WTC11 (cell line): ENCODE measurements around the gene MCF2L2. TPM values are rescaled to one million over a fixed set of nuclear protein-coding genes. Genes with fewer than 3 reads are reported as not detected.

ENCODE experiments used
- ATF1 ChIP-seq: sonication (generic); formaldehyde crosslinking; IDR thresholded peaks from 2 replicates; pipeline ENCODE4 v1.8.1; 2023; ENCODE audit warnings: mild to moderate bottlenecking, moderate library complexity, missing genetic modification reagents
- CREM ChIP-seq: sonication (generic); formaldehyde crosslinking; IDR thresholded peaks from 2 replicates; pipeline ENCODE4 v1.8.1; 2022; ENCODE audit warnings: mild to moderate bottlenecking, missing genetic modification reagents, moderate library complexity
- NFE2L1 ChIP-seq: sonication (generic); formaldehyde crosslinking; IDR thresholded peaks from 2 replicates; pipeline ENCODE4 v1.8.1; 2023; ENCODE audit warnings: missing genetic modification reagents
- NR2C2 ChIP-seq: sonication (generic); formaldehyde crosslinking; IDR thresholded peaks from 2 replicates; pipeline ENCODE4 v1.8.0; 2022; ENCODE audit warnings: mild to moderate bottlenecking, missing genetic modification reagents
- OVOL2 ChIP-seq: fragments of 250-450 bp; sonication (Bioruptor Pico); IDR thresholded peaks from 2 replicates; pipeline ENCODE4 v1.9.0; 2021; ENCODE audit warnings: mild to moderate bottlenecking, borderline replicate concordance
- PRRX2 ChIP-seq: fragments of 250-450 bp; sonication (Bioruptor Pico); IDR thresholded peaks from 2 replicates; pipeline ENCODE4 v1.8.0; 2021; ENCODE audit warnings: mild to moderate bottlenecking
- RELA ChIP-seq: sonication (generic); formaldehyde crosslinking; IDR thresholded peaks from 2 replicates; pipeline ENCODE4 v1.8.1; 2022; ENCODE audit warnings: missing genetic modification reagents, mild to moderate bottlenecking, borderline replicate concordance
- SMAD3 ChIP-seq: sonication (generic); formaldehyde crosslinking; IDR thresholded peaks from 2 replicates; pipeline ENCODE4 v1.8.0; 2022; ENCODE audit warnings: missing genetic modification reagents, mild to moderate bottlenecking, borderline replicate concordance
- SP1 ChIP-seq: sonication (generic); formaldehyde crosslinking; conservative IDR thresholded peaks from 2 replicates; pipeline ENCODE4 v1.8.1; 2022; ENCODE audit warnings: missing genetic modification reagents
- ZNF219 ChIP-seq: sonication (generic); formaldehyde crosslinking; IDR thresholded peaks from 2 replicates; pipeline ENCODE4 v1.8.0; 2023; ENCODE audit warnings: missing genetic modification reagents, mild to moderate bottlenecking, borderline replicate concordance
- ZNF232 ChIP-seq: sonication (generic); formaldehyde crosslinking; IDR thresholded peaks from 2 replicates; pipeline ENCODE4 v1.8.0; 2022; ENCODE audit warnings: mild to moderate bottlenecking, missing genetic modification reagents
- total RNA-seq: library from RNA; stranded (reverse); gene quantifications from 3 replicates; pipeline ENCODE4 v1.2.3, GENCODE V29; 2021
- TF ChIP-seq, protein P1 (sequence below): fragments of 200-600 bp; IDR thresholded peaks from 2 replicates; pipeline ENCODE4 v1.8.0; 2022; ENCODE audit warnings: antibody characterized with exemption
- TF ChIP-seq, protein P2 (sequence below): sonication (generic); formaldehyde crosslinking; IDR thresholded peaks from 2 replicates; pipeline ENCODE4 v1.8.1; 2022; ENCODE audit warnings: low read depth, missing genetic modification reagents, borderline replicate concordance
- TF ChIP-seq, protein P3 (sequence below): fragments of 250-450 bp; sonication (Bioruptor Pico); IDR thresholded peaks from 2 replicates; pipeline ENCODE4 v1.9.0; 2021; ENCODE audit warnings: mild to moderate bottlenecking, borderline replicate concordance
- TF ChIP-seq, protein P4 (sequence below): sonication (generic); formaldehyde crosslinking; IDR thresholded peaks from 2 replicates; pipeline ENCODE4 v1.8.1; 2022; ENCODE audit warnings: low read depth, mild to moderate bottlenecking, moderate library complexity, missing genetic modification reagents, borderline replicate concordance
- TF ChIP-seq, protein P5 (sequence below): sonication (generic); formaldehyde crosslinking; IDR thresholded peaks from 2 replicates; pipeline ENCODE4 v1.8.1; 2023; ENCODE audit warnings: mild to moderate bottlenecking, missing genetic modification reagents, moderate library complexity
- TF ChIP-seq, protein P6 (sequence below): sonication (generic); formaldehyde crosslinking; IDR thresholded peaks from 2 replicates; pipeline ENCODE4 v1.8.0; 2023; ENCODE audit warnings: mild to moderate bottlenecking, missing genetic modification reagents
- TF ChIP-seq, protein P7 (sequence below): sonication (generic); formaldehyde crosslinking; IDR thresholded peaks from 2 replicates; pipeline ENCODE4 v1.8.1; 2023; ENCODE audit warnings: mild to moderate bottlenecking, missing genetic modification reagents, borderline replicate concordance
- TF ChIP-seq, protein P8 (sequence below): sonication (generic); formaldehyde crosslinking; IDR thresholded peaks from 2 replicates; pipeline ENCODE4 v1.8.1; 2022; ENCODE audit warnings: mild to moderate bottlenecking, missing genetic modification reagents, moderate library complexity, borderline replicate concordance

Gene MCF2L2
- total RNA-seq, 1 experiment from 2014 or later, result 7.5 TPM

DNA sequence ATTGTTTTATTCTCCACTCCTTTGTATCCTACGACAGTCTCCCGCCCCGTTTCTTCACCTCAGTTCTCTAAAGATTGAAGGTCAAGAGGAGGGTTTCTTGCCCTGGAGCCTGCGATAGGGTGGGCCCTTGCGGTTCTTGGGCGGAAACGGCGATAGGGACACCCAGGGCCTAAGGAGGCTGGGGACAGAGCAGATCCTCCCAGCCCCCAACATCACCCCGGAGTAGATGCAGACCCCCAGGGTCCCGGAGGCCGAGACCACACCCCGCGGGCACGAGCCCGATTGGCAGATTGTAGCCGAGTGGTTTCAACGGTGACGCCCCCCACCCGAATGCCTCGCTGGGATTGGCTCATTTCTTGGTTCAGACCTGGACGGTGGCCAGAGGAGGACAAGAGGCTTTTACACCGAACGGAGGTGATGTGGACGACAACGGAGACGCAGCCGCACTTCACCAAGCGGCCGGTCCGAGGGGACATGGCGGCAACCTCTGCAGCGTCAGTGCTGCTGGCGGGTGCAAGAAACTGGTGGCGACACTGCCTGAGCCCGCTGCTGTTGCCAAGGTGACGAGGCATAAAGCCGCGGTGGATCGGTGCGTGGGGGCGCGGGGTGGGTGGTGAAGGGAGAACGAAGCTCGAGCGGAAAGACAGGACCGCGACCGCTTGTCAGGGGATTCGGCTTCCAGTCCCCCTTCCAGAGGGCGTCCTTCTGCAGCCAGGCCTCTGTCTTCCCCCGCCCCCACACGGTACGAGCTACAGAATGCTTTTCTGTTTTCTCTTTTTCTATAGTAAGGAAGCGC lies 19.0 kb upstream of the MCF2L2 start (continued):
- TF ChIP-seq CREM (CRISPR knock-in tag) (peak; percentile 87), PRRX2 (CRISPR knock-in tag) (no peak), NFE2L1 (CRISPR knock-in tag) (peak; percentile 78), SP1 (CRISPR knock-in tag) (peak; percentile 92), ZNF232 (no peak), ZNF219 (CRISPR knock-in tag) (no peak), RELA (CRISPR knock-in tag) (no peak), SMAD3 (CRISPR knock-in tag) (peak; percentile 75; the same call in 1 of the 2 replicates), ATF1 (CRISPR knock-in tag) (no peak), OVOL2 (CRISPR knock-in tag) (no peak), NR2C2 (no peak)
- TF ChIP-seq, protein P1, sequence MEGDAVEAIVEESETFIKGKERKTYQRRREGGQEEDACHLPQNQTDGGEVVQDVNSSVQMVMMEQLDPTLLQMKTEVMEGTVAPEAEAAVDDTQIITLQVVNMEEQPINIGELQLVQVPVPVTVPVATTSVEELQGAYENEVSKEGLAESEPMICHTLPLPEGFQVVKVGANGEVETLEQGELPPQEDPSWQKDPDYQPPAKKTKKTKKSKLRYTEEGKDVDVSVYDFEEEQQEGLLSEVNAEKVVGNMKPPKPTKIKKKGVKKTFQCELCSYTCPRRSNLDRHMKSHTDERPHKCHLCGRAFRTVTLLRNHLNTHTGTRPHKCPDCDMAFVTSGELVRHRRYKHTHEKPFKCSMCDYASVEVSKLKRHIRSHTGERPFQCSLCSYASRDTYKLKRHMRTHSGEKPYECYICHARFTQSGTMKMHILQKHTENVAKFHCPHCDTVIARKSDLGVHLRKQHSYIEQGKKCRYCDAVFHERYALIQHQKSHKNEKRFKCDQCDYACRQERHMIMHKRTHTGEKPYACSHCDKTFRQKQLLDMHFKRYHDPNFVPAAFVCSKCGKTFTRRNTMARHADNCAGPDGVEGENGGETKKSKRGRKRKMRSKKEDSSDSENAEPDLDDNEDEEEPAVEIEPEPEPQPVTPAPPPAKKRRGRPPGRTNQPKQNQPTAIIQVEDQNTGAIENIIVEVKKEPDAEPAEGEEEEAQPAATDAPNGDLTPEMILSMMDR, result no peak
- TF ChIP-seq, protein P2, sequence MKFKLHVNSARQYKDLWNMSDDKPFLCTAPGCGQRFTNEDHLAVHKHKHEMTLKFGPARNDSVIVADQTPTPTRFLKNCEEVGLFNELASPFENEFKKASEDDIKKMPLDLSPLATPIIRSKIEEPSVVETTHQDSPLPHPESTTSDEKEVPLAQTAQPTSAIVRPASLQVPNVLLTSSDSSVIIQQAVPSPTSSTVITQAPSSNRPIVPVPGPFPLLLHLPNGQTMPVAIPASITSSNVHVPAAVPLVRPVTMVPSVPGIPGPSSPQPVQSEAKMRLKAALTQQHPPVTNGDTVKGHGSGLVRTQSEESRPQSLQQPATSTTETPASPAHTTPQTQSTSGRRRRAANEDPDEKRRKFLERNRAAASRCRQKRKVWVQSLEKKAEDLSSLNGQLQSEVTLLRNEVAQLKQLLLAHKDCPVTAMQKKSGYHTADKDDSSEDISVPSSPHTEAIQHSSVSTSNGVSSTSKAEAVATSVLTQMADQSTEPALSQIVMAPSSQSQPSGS, result no peak; the same call in 1 of the 2 replicates
- TF ChIP-seq, protein P3, sequence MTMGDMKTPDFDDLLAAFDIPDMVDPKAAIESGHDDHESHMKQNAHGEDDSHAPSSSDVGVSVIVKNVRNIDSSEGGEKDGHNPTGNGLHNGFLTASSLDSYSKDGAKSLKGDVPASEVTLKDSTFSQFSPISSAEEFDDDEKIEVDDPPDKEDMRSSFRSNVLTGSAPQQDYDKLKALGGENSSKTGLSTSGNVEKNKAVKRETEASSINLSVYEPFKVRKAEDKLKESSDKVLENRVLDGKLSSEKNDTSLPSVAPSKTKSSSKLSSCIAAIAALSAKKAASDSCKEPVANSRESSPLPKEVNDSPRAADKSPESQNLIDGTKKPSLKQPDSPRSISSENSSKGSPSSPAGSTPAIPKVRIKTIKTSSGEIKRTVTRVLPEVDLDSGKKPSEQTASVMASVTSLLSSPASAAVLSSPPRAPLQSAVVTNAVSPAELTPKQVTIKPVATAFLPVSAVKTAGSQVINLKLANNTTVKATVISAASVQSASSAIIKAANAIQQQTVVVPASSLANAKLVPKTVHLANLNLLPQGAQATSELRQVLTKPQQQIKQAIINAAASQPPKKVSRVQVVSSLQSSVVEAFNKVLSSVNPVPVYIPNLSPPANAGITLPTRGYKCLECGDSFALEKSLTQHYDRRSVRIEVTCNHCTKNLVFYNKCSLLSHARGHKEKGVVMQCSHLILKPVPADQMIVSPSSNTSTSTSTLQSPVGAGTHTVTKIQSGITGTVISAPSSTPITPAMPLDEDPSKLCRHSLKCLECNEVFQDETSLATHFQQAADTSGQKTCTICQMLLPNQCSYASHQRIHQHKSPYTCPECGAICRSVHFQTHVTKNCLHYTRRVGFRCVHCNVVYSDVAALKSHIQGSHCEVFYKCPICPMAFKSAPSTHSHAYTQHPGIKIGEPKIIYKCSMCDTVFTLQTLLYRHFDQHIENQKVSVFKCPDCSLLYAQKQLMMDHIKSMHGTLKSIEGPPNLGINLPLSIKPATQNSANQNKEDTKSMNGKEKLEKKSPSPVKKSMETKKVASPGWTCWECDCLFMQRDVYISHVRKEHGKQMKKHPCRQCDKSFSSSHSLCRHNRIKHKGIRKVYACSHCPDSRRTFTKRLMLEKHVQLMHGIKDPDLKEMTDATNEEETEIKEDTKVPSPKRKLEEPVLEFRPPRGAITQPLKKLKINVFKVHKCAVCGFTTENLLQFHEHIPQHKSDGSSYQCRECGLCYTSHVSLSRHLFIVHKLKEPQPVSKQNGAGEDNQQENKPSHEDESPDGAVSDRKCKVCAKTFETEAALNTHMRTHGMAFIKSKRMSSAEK, result no peak
- TF ChIP-seq, protein P4, sequence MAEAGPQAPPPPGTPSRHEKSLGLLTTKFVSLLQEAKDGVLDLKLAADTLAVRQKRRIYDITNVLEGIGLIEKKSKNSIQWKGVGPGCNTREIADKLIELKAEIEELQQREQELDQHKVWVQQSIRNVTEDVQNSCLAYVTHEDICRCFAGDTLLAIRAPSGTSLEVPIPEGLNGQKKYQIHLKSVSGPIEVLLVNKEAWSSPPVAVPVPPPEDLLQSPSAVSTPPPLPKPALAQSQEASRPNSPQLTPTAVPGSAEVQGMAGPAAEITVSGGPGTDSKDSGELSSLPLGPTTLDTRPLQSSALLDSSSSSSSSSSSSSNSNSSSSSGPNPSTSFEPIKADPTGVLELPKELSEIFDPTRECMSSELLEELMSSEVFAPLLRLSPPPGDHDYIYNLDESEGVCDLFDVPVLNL (CRISPR knock-in tag), result no peak
- TF ChIP-seq, protein P5, sequence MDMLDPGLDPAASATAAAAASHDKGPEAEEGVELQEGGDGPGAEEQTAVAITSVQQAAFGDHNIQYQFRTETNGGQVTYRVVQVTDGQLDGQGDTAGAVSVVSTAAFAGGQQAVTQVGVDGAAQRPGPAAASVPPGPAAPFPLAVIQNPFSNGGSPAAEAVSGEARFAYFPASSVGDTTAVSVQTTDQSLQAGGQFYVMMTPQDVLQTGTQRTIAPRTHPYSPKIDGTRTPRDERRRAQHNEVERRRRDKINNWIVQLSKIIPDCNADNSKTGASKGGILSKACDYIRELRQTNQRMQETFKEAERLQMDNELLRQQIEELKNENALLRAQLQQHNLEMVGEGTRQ, result peak; percentile 24; the same call in 1 of the 2 replicates
- TF ChIP-seq, protein P6, sequence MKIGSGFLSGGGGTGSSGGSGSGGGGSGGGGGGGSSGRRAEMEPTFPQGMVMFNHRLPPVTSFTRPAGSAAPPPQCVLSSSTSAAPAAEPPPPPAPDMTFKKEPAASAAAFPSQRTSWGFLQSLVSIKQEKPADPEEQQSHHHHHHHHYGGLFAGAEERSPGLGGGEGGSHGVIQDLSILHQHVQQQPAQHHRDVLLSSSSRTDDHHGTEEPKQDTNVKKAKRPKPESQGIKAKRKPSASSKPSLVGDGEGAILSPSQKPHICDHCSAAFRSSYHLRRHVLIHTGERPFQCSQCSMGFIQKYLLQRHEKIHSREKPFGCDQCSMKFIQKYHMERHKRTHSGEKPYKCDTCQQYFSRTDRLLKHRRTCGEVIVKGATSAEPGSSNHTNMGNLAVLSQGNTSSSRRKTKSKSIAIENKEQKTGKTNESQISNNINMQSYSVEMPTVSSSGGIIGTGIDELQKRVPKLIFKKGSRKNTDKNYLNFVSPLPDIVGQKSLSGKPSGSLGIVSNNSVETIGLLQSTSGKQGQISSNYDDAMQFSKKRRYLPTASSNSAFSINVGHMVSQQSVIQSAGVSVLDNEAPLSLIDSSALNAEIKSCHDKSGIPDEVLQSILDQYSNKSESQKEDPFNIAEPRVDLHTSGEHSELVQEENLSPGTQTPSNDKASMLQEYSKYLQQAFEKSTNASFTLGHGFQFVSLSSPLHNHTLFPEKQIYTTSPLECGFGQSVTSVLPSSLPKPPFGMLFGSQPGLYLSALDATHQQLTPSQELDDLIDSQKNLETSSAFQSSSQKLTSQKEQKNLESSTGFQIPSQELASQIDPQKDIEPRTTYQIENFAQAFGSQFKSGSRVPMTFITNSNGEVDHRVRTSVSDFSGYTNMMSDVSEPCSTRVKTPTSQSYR (CRISPR knock-in tag), result peak; percentile 26; the same call in 1 of the 2 replicates
- TF ChIP-seq, protein P7, sequence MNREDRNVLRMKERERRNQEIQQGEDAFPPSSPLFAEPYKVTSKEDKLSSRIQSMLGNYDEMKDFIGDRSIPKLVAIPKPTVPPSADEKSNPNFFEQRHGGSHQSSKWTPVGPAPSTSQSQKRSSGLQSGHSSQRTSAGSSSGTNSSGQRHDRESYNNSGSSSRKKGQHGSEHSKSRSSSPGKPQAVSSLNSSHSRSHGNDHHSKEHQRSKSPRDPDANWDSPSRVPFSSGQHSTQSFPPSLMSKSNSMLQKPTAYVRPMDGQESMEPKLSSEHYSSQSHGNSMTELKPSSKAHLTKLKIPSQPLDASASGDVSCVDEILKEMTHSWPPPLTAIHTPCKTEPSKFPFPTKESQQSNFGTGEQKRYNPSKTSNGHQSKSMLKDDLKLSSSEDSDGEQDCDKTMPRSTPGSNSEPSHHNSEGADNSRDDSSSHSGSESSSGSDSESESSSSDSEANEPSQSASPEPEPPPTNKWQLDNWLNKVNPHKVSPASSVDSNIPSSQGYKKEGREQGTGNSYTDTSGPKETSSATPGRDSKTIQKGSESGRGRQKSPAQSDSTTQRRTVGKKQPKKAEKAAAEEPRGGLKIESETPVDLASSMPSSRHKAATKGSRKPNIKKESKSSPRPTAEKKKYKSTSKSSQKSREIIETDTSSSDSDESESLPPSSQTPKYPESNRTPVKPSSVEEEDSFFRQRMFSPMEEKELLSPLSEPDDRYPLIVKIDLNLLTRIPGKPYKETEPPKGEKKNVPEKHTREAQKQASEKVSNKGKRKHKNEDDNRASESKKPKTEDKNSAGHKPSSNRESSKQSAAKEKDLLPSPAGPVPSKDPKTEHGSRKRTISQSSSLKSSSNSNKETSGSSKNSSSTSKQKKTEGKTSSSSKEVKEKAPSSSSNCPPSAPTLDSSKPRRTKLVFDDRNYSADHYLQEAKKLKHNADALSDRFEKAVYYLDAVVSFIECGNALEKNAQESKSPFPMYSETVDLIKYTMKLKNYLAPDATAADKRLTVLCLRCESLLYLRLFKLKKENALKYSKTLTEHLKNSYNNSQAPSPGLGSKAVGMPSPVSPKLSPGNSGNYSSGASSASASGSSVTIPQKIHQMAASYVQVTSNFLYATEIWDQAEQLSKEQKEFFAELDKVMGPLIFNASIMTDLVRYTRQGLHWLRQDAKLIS (CRISPR knock-in tag), result no peak
- TF ChIP-seq, protein P8, sequence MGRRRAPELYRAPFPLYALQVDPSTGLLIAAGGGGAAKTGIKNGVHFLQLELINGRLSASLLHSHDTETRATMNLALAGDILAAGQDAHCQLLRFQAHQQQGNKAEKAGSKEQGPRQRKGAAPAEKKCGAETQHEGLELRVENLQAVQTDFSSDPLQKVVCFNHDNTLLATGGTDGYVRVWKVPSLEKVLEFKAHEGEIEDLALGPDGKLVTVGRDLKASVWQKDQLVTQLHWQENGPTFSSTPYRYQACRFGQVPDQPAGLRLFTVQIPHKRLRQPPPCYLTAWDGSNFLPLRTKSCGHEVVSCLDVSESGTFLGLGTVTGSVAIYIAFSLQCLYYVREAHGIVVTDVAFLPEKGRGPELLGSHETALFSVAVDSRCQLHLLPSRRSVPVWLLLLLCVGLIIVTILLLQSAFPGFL (CRISPR knock-in tag), result no peak
